ENCODE results near the gene DNAAF1. TPM values are rescaled to one million over a fixed set of nuclear protein-coding genes. Genes with fewer than 3 reads are reported as not detected.

Gene DNAAF1
- polyA plus RNA-seq, 3 donors from 2014 or later, result 2.6 TPM; not detected in 2

DNA sequence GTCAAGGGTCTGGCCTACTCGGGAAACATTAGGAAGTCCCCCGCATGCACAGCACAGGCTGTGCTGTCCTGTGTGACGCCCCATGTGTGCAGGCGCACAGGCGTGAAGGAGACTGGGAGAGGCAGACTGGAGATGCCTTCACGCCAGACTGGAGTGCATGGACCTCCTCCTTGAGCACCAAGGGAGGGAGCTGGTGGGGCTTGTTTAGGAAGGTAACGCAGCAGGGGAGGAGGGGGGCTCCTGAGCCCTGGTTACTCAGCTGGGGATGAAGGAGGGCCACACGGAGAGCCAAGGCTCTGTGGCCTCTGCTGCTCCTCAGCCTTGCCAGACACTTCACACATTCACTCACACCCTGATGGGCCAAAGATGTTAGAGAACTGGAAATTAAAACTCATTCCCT lies 7.8 kb upstream of the DNAAF1 start:
- peaks cover 0 to 2% (median 0%) of the 10 kb centered on the region in 3 donors for H3K27me3 Mint-ChIP-seq (ENCODE audit: low read depth in 3 of 3)
- no peaks in the 10 kb centered on the region for H3K36me3 Mint-ChIP-seq
- DNase-seq, result no peak
- H3K9me3 Mint-ChIP-seq, result no peaks in the 10 kb centered on the region
- peaks cover 4 to 6% of the 10 kb centered on the region in 2 donors for H3K4me1 Mint-ChIP-seq
- no peak overlapping the region for H3K27ac Mint-ChIP-seq
- no peak overlapping the region for H3K4me3 Mint-ChIP-seq

- H3K4me3 Mint-ChIP-seq, result no peak overlapping the region
- no peak for DNase-seq
- H3K4me1 Mint-ChIP-seq, result peaks cover 4 to 8% of the 10 kb centered on the region in 2 donors
- H3K9me3 Mint-ChIP-seq, result no peaks in the 10 kb centered on the region
- peaks cover 0 to 2% (median 0%) of the 10 kb centered on the region in 3 donors for H3K27me3 Mint-ChIP-seq (ENCODE audit: low read depth in 3 of 3)
- no peak overlapping the region for H3K27ac Mint-ChIP-seq
- H3K36me3 Mint-ChIP-seq, result no peaks in the 10 kb centered on the region
Observed at GRCh38 chr16:84137769-84138357, 7.2 kb upstream of the DNAAF1 start.

DNA sequence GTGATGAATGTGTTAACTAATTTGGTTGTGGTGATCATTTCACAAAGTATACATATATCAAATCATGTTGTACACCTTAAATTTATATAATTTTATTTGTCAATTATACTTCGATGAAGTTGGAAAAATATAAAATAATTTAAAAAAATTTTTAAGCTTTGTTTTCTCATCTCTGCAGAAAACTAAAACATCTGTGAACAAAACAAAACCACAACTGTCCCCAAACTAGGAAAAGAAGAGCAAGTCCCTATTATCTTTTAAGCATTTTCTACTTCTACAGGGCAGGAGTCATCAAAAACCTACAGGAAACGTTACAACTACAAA lies 6.6 kb upstream of the DNAAF1 start:
- no peak for DNase-seq
- H3K27ac Mint-ChIP-seq, result no peak overlapping the region
- H3K4me3 Mint-ChIP-seq, result no peak overlapping the region
- H3K36me3 Mint-ChIP-seq, result no peaks in the 10 kb centered on the region
- H3K9me3 Mint-ChIP-seq, result no peaks in the 10 kb centered on the region
- peaks cover 0 to 2% (median 2%) of the 10 kb centered on the region in 3 donors for H3K27me3 Mint-ChIP-seq (ENCODE audit: low read depth in 3 of 3)
- peaks cover 4 to 14% of the 10 kb centered on the region in 2 donors for H3K4me1 Mint-ChIP-seq

DNA sequence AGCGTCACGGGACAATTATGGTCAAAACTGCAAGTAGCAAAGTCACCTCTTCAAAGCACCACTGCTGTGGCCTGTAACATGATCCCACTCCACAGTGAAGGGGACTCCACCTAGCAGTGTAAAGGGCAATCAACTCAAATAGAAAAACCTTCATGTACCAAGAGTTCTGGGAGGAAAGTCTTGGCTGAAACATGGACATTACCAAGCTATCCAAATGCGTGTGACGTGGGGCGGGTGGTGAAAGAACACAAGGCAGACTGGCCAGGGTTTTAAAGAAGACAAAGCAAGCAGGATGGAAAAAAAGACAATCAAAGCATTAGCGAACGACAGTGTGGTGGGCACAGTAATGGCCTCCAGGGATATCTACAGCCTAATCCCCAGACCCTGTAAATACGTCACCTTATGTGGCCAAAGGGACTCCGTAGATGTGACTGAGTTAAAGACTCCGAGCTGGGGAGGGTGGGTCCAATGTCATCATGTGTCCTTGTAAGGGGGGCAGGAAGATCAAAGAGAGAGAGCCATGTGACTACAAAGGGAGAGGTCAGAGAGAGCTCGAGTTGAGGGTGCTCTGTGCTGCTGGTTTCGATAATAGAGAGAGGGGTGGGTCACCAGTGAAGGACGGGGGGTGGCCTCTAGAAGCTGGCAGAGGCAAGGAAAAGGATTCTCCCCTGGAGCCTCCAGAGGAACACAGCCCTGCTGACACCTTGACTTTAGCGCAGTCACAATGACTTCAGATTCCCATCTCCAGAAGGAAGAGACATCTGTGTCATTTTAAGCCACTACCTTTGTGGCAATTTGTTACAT lies 6.1 kb upstream of the DNAAF1 start:
- no peak for DNase-seq
- no peaks in the 10 kb centered on the region for H3K36me3 Mint-ChIP-seq
- H3K4me1 Mint-ChIP-seq, result peaks cover 5 to 20% of the 10 kb centered on the region in 2 donors
- no peak overlapping the region for H3K4me3 Mint-ChIP-seq
- no peak overlapping the region for H3K27ac Mint-ChIP-seq
- peaks cover 0 to 2% (median 2%) of the 10 kb centered on the region in 3 donors for H3K27me3 Mint-ChIP-seq (ENCODE audit: low read depth in 3 of 3)
- no peaks in the 10 kb centered on the region for H3K9me3 Mint-ChIP-seq

- H3K4me3 Mint-ChIP-seq, result no peak overlapping the region
- H3K4me1 Mint-ChIP-seq, result peaks cover 9 to 26% of the 10 kb centered on the region in 2 donors
- no peak overlapping the region for H3K27ac Mint-ChIP-seq
- no peaks in the 10 kb centered on the region for H3K36me3 Mint-ChIP-seq
- DNase-seq, result no peak
- H3K27me3 Mint-ChIP-seq (ENCODE audit: low read depth in 3 of 3), result peaks cover 0 to 2% (median 2%) of the 10 kb centered on the region in 3 donors
- no peaks in the 10 kb centered on the region for H3K9me3 Mint-ChIP-seq
Observed at GRCh38 chr16:84139628-84140258, 5.4 kb upstream of the DNAAF1 start.

DNA sequence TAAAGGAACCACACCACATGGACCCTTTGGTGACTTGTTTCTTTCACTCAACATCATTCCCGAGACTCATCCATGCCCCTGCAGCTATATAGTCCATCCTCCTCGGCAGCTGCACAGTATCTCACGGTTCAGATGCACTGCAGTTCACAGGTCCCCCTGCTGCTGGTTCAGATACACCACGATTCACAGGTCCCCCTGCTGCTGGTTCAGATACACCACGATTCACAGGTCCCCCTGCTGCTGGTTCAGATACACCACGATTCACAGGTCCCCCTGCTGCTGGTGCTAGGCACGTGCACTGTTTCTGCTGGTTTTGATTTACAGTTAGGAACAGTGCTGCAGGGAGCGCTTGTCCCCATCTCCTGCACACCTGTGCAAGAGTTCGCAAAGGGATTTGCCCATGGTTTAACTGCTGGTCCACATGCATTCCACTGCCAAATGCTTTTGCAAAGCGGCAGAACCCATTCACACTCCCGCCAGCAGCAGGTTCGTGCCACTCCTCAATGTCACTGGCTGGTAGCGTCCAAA lies 3.9 kb upstream of the DNAAF1 start:
- Mint-ChIP-seq H3K36me3 (no peaks in the 10 kb centered on the region), H3K4me1 (peaks cover 12 to 26% of the 10 kb centered on the region in 2 donors), H3K9me3 (no peaks in the 10 kb centered on the region), H3K4me3 (no peak overlapping the region), H3K27me3 (ENCODE audit: low read depth in 3 of 3) (peaks cover 0 to 3% (median 2%) of the 10 kb centered on the region in 3 donors), H3K27ac (no peak overlapping the region)
- DNase-seq, result no peak

- no peaks in the 10 kb centered on the region for H3K36me3 Mint-ChIP-seq
- peaks cover 0 to 3% (median 2%) of the 10 kb centered on the region in 3 donors for H3K27me3 Mint-ChIP-seq (ENCODE audit: low read depth in 3 of 3)
- H3K9me3 Mint-ChIP-seq, result no peaks in the 10 kb centered on the region
- no peak for DNase-seq
- H3K27ac Mint-ChIP-seq, result no peak overlapping the region
- H3K4me1 Mint-ChIP-seq, result peaks cover 10 to 26% of the 10 kb centered on the region in 2 donors
- peak overlapping the region in 4 of 5 donors; percentile 26 to 95 (median 54) for H3K4me3 Mint-ChIP-seq
Observed at GRCh38 chr16:84143081-84143480, 2.0 kb upstream of the DNAAF1 start.

- Mint-ChIP-seq H3K9me3 (no peaks in the 10 kb centered on the region), H3K36me3 (no peaks in the 10 kb centered on the region), H3K27me3 (ENCODE audit: low read depth in 3 of 3) (peaks cover 0 to 3% (median 2%) of the 10 kb centered on the region in 3 donors), H3K4me3 (peak overlapping the region; percentile 90 to 96 (median 94)), H3K4me1 (peaks cover 10 to 23% of the 10 kb centered on the region in 2 donors), H3K27ac (peak overlapping the region in 5 of 6 donors; percentile 73 to 90 (median 82))
- DNase-seq, result no peak
Observed at GRCh38 chr16:84143784-84144199, 1.3 kb upstream of the DNAAF1 start.

DNA sequence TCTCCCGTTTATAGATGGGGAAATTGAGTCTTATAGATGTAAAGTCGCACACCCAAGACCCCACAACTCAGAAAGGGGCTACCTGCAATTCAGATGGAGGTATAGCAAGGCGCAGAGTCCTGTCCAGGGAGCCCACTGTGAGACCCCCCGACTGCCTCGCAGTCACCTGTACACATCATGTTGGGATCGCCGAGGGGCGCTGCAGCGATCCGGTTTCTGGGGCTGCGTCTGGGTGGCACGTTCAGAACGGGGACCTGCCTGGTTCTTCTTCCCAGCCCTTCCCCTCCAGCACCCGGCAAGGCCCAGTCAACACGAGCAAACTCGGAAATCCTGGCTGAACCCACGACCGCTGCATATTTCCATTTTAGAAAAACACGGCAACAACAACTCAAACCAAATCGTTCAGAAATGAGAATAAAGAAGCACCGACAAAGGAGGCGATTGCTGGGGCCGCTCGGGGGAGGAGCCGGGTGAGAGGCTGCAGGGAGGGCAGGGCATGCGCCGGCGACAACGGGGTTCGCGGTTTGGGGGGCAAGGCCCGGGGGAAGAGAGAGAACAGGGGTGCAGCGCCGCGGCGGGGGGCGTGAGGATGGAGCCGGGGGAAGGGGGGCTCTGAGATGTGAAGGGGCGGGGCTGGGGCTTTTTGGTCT lies 774 bp upstream of the DNAAF1 start:
- peak overlapping the region; percentile 90 to 96 (median 94) for H3K4me3 Mint-ChIP-seq
- H3K27ac Mint-ChIP-seq, result peak overlapping the region; percentile 73 to 94 (median 84)
- H3K36me3 Mint-ChIP-seq, result no peaks in the 10 kb centered on the region
- peaks cover 8 to 19% of the 10 kb centered on the region in 2 donors for H3K4me1 Mint-ChIP-seq
- peaks cover 0 to 3% (median 2%) of the 10 kb centered on the region in 3 donors for H3K27me3 Mint-ChIP-seq (ENCODE audit: low read depth in 3 of 3)
- H3K9me3 Mint-ChIP-seq, result no peaks in the 10 kb centered on the region
- DNase-seq, result peak; percentile 22 to 47 (median 31)

GRCh38 chr16:84150926-84151325 lies 5.8 kb downstream of the DNAAF1 start:
- H3K27me3 Mint-ChIP-seq (ENCODE audit: low read depth in 3 of 3), result peaks cover under 1 to 5% (median 5%) of the 10 kb centered on the region in 3 donors
- H3K36me3 Mint-ChIP-seq, result no peaks in the 10 kb centered on the region
- H3K4me1 Mint-ChIP-seq, result peaks cover 0 to 2% of the 10 kb centered on the region in 2 donors
- no peak for DNase-seq
- H3K4me3 Mint-ChIP-seq, result no peak overlapping the region
- peaks cover 0 to 1% (median 0%) of the 10 kb centered on the region in 6 donors for H3K9me3 Mint-ChIP-seq
- H3K27ac Mint-ChIP-seq, result no peak overlapping the region

- H3K27ac Mint-ChIP-seq, result no peak overlapping the region
- peaks cover 0 to 11% (median 3%) of the 10 kb centered on the region in 3 donors for H3K27me3 Mint-ChIP-seq (ENCODE audit: low read depth in 3 of 3)
- DNase-seq, result no peak
- peaks cover 0 to 1% (median 0%) of the 10 kb centered on the region in 6 donors for H3K9me3 Mint-ChIP-seq
- no peaks in the 10 kb centered on the region for H3K4me1 Mint-ChIP-seq
- no peaks in the 10 kb centered on the region for H3K36me3 Mint-ChIP-seq
- no peak overlapping the region for H3K4me3 Mint-ChIP-seq
Observed at GRCh38 chr16:84153660-84154214, 8.6 kb downstream of the DNAAF1 start.

GRCh38 chr16:84155226-84155625 lies 10.1 kb downstream of the DNAAF1 start:
- H3K4me3 Mint-ChIP-seq, result no peak overlapping the region
- H3K36me3 Mint-ChIP-seq, result no peaks in the 10 kb centered on the region
- H3K9me3 Mint-ChIP-seq, result peaks cover 0 to 1% (median 0%) of the 10 kb centered on the region in 6 donors
- peaks cover 0 to 10% (median 9%) of the 10 kb centered on the region in 3 donors for H3K27me3 Mint-ChIP-seq (ENCODE audit: low read depth in 3 of 3)
- DNase-seq, result no peak
- no peak overlapping the region for H3K27ac Mint-ChIP-seq
- no peaks in the 10 kb centered on the region for H3K4me1 Mint-ChIP-seq

DNA sequence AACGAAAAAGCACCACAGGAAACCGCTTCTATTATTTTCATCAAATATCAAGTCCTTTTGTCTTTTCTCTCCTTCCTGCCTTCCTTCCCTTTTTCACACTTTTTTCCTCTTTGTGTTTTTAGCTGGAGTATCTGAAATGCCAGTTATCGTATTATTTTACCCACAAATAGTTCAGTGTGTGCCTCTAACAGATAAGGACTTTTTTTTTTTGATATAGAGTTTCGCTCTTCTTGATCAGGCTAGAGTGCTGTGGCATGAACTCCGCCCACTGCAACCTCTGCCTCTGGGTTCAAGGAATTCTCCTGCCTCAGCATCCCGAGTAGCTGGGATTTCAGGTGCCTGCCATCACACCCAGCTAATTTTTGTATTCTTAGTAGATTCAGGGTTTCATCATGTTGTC lies 10.7 kb downstream of the DNAAF1 start:
- H3K4me1 Mint-ChIP-seq, result no peaks in the 10 kb centered on the region
- H3K9me3 Mint-ChIP-seq, result peaks cover 0 to 1% (median 0%) of the 10 kb centered on the region in 6 donors
- no peaks in the 10 kb centered on the region for H3K36me3 Mint-ChIP-seq
- peak overlapping the region in 1 of 6 donors; percentile 52 for H3K27ac Mint-ChIP-seq
- no peak for DNase-seq
- H3K27me3 Mint-ChIP-seq (ENCODE audit: low read depth in 3 of 3), result peaks cover 0 to 12% (median 9%) of the 10 kb centered on the region in 3 donors
- no peak overlapping the region for H3K4me3 Mint-ChIP-seq

Measured in immature natural killer cell (primary cell).